ENCODE measurements around the gene RAVER1.

RAVER1 gene

DNA sequence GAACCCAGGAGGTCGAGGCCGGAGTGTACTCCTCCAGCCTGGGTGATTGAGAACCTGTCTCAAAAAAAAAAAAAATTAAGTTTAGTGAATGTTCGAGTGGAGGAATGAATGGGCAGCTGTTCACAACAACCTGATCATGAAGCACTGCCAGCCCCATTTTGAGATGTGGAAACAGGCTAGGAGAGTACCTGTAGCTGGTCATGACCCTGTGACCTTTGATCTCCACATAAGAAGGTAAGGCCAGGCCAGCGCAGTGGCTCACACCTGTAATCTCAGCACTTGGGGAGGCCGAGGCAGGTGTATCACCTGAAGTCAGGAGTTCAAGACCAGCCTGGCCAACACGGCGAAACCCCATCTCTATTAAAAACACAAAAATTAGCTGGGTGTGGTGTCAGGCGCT, 7.6 kb downstream of the RAVER1 start:
- H3K36me3 ChIP-seq (ENCODE audit: insufficient read depth, low read depth, low read length) = peaks cover 94% of the 10 kb centered on the region
- H3K27me3 ChIP-seq (ENCODE audit: insufficient read depth, low read length) = no peaks in the 10 kb centered on the region
- H3K9ac ChIP-seq (ENCODE audit: low read depth, low read length) = no peak overlapping the region
- H3K27ac ChIP-seq (ENCODE audit: low read length) = no peak overlapping the region
- no peaks in the 10 kb centered on the region for H3K4me1 ChIP-seq (ENCODE audit: insufficient read depth, low read length)
- no peaks in the 10 kb centered on the region for H3K9me3 ChIP-seq (ENCODE audit: insufficient read depth, low read depth, low read length)
- H3K4me3 ChIP-seq (ENCODE audit: low read length) = no peak overlapping the region

GRCh38 chr19:10321874-10322835, 11.2 kb downstream of the RAVER1 start:
- Histone ChIP-seq H3K4me3 (ENCODE audit: low read length) (no peak overlapping the region), H3K27me3 (ENCODE audit: insufficient read depth, low read length) (no peaks in the 10 kb centered on the region), H3K27ac (ENCODE audit: low read length) (no peak overlapping the region), H3K4me1 (ENCODE audit: insufficient read depth, low read length) (no peaks in the 10 kb centered on the region), H3K36me3 (ENCODE audit: insufficient read depth, low read depth, low read length) (peaks cover 87% of the 10 kb centered on the region), H3K9ac (ENCODE audit: low read depth, low read length) (no peak overlapping the region), H3K9me3 (ENCODE audit: insufficient read depth, low read depth, low read length) (no peaks in the 10 kb centered on the region)

- peaks cover 80% of the 10 kb centered on the region for H3K36me3 ChIP-seq (ENCODE audit: insufficient read depth, low read depth, low read length)
- no peaks in the 10 kb centered on the region for H3K4me1 ChIP-seq (ENCODE audit: insufficient read depth, low read length)
- H3K27me3 ChIP-seq (ENCODE audit: insufficient read depth, low read length) = no peaks in the 10 kb centered on the region
- H3K4me3 ChIP-seq (ENCODE audit: low read length) = no peak overlapping the region
- H3K9me3 ChIP-seq (ENCODE audit: insufficient read depth, low read depth, low read length) = no peaks in the 10 kb centered on the region
- no peak overlapping the region for H3K9ac ChIP-seq (ENCODE audit: low read depth, low read length)
- H3K27ac ChIP-seq (ENCODE audit: low read length) = no peak overlapping the region
Measured at GRCh38 chr19:10321417-10321797, 11.9 kb downstream of the RAVER1 start.

- Histone ChIP-seq H3K4me1 (ENCODE audit: insufficient read depth, low read length) (no peaks in the 10 kb centered on the region; the same call in 1 of the 2 replicates), H3K27me3 (ENCODE audit: insufficient read depth, low read length) (no peaks in the 10 kb centered on the region), H3K9ac (ENCODE audit: low read depth, low read length) (no peak overlapping the region), H3K36me3 (ENCODE audit: insufficient read depth, low read depth, low read length) (peaks cover 75% of the 10 kb centered on the region), H3K4me3 (ENCODE audit: low read length) (no peak overlapping the region), H3K27ac (ENCODE audit: low read length) (no peak overlapping the region), H3K9me3 (ENCODE audit: insufficient read depth, low read depth, low read length) (no peaks in the 10 kb centered on the region)
Measured at GRCh38 chr19:10320602-10321416, 12.5 kb downstream of the RAVER1 start.

- H3K4me1 ChIP-seq (ENCODE audit: insufficient read depth, low read length) = no peaks in the 10 kb centered on the region; the same call in 1 of the 2 replicates
- no peak overlapping the region for H3K9ac ChIP-seq (ENCODE audit: low read depth, low read length)
- H3K27me3 ChIP-seq (ENCODE audit: insufficient read depth, low read length) = no peaks in the 10 kb centered on the region
- peaks cover 58% of the 10 kb centered on the region for H3K36me3 ChIP-seq (ENCODE audit: insufficient read depth, low read depth, low read length)
- H3K4me3 ChIP-seq (ENCODE audit: low read length) = no peak overlapping the region
- no peak overlapping the region for H3K27ac ChIP-seq (ENCODE audit: low read length)
- H3K9me3 ChIP-seq (ENCODE audit: insufficient read depth, low read depth, low read length) = no peaks in the 10 kb centered on the region
Measured at GRCh38 chr19:10318807-10319682, 14.3 kb downstream of the RAVER1 start.

GRCh38 chr19:10317857-10318462, 15.4 kb downstream of the RAVER1 start:
- no peaks in the 10 kb centered on the region for H3K9me3 ChIP-seq (ENCODE audit: insufficient read depth, low read depth, low read length)
- H3K4me1 ChIP-seq (ENCODE audit: insufficient read depth, low read length) = no peaks in the 10 kb centered on the region; the same call in 1 of the 2 replicates
- no peak overlapping the region for H3K9ac ChIP-seq (ENCODE audit: low read depth, low read length)
- no peak overlapping the region for H3K4me3 ChIP-seq (ENCODE audit: low read length)
- no peaks in the 10 kb centered on the region for H3K27me3 ChIP-seq (ENCODE audit: insufficient read depth, low read length)
- H3K27ac ChIP-seq (ENCODE audit: low read length) = no peak overlapping the region
- peaks cover 49% of the 10 kb centered on the region for H3K36me3 ChIP-seq (ENCODE audit: insufficient read depth, low read depth, low read length)

DNA sequence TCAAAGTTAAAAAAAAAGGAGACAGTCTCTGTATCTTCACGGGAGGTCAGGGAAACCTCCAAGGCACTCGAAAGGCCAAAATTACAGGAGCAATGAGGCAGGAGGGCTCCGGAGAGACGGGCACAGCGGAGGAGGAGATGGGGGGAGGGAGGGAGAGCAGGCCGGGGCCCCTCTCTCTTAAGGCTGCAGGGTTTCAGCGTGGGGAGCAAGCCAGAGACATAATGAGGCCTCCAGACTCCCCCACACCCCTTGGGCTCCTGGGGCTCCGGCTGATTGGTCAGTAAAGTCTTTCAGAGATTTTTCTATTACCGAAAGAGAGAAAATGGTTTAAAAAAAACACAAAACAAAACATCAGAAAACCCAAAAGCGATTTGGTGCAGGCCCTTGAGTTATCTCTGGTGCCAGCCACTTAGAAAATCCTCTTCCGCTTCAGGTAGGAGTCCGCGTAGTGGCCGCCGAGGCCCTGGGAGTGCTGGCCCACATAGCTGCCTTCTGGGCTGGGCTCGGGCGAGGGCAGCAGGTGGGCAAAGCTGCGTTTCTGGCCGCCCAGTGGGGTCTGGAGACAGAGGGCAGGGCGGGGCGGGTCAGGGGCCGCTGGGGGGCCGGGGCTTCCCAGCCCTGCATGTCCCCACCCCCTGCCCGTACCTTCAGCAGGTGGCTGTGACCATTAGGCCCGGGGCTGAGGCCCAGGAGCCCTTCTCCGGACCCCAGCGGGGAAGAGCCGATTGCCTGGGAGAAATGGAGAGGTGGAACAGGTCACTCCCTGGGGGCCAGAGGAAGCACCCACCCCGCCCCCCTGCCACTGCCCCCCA, 16.1 kb downstream of the RAVER1 start:
- no peak overlapping the region for H3K4me3 ChIP-seq (ENCODE audit: low read length)
- H3K9ac ChIP-seq (ENCODE audit: low read depth, low read length) = no peak overlapping the region
- H3K4me1 ChIP-seq (ENCODE audit: insufficient read depth, low read length) = no peaks in the 10 kb centered on the region; the same call in 1 of the 2 replicates
- H3K9me3 ChIP-seq (ENCODE audit: insufficient read depth, low read depth, low read length) = no peaks in the 10 kb centered on the region
- H3K27me3 ChIP-seq (ENCODE audit: insufficient read depth, low read length) = no peaks in the 10 kb centered on the region
- peaks cover 42% of the 10 kb centered on the region for H3K36me3 ChIP-seq (ENCODE audit: insufficient read depth, low read depth, low read length)
- H3K27ac ChIP-seq (ENCODE audit: low read length) = no peak overlapping the region

DNA sequence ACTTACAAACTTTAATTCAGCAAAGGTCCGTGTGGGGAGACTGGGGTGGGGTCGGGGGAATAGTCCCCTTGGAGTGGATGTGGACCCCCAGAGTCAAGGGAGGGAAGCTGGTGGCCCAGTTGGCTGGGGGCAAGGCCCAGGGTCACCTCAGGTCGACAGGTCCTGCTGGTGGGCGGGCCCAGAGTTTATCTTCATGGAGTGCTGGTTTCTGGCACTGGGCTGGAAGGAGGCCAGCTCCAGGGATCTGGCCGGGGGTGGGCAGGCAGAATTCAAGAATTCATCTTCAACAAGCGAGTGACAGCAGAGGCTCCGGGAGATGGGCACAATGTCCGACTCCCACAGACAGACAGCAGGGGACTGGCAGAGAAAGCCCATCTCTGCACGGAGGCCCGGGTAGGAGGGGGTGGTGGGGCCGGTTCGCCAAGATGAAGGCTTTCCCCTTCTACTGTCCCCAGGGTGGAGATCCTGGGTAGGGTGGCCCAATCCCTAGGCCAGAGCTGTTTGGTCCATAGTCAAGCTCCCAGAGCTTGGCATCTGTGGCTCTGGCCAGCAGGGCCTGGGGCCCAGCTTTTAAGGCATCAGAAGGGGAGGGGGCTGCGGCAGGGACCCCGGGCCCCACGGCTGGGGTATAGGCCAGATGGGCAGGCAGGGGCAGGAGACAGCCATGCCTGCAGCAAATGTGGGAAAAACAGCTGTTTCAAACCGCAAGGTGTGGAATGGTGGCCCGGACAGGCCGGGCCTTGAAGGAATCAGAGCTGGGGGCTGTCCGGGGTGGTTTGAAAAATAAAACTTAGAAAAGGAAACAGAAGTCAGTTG, 16.9 kb downstream of the RAVER1 start:
- no peaks in the 10 kb centered on the region for H3K27me3 ChIP-seq (ENCODE audit: insufficient read depth, low read length)
- H3K36me3 ChIP-seq (ENCODE audit: insufficient read depth, low read depth, low read length) = peaks cover 34% of the 10 kb centered on the region
- no peak overlapping the region for H3K27ac ChIP-seq (ENCODE audit: low read length)
- peak overlapping the region; percentile 87; the same call in 1 of the 2 replicates for H3K4me3 ChIP-seq (ENCODE audit: low read length)
- H3K9me3 ChIP-seq (ENCODE audit: insufficient read depth, low read depth, low read length) = no peaks in the 10 kb centered on the region
- H3K9ac ChIP-seq (ENCODE audit: low read depth, low read length) = peak overlapping the region; percentile 78; the same call in 1 of the 2 replicates
- H3K4me1 ChIP-seq (ENCODE audit: insufficient read depth, low read length) = no peaks in the 10 kb centered on the region; the same call in 1 of the 2 replicates

DNA sequence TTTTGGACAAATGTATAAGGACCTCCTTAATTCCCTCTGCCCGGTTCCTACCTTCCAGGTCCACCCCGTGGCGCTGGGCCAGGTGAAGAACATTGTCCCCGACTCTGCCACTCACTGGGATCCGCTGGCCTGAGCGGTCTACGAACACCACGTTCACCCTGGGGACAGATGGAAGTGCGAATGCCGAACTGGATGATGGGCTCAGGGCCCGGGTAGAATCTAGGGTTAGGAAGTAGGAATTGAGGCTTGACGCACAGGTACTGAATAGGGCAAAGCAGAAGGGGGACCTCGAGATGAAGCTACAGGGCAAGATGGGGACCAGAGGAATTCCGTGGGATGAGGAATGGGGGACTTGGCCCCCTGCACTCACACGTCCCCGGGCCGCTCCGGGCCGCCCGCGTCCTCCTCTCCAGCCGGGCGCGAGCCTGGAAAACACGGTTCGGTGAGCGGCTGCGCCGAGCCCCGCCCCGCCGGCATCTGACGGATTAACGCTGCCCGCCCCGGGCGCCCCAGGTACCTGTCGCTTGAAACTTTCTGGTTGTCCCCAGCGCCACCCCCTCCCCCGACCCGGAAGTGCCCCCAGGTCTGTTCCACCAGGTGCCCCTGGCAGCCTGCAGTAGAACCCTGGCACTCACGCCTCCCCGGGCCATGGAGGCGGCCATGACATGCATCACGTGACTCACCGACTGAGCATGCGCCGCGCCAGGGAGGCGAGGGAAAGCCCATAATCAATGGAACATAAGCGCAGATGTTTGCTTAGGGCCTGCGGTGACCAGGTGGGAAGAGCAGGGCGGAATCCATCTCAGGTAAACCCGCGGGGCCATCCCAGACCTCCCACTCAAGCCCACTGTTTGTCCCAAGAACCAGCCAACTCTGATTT, 17.8 kb downstream of the RAVER1 start, which contains the start of gene FDX2:
Gene FDX2, minus strand, starts transcription at position 681 of the 880 bp plus-strand sequence. Its CDS starts 19 bp downstream, at position 662.
- Histone ChIP-seq H3K9ac (ENCODE audit: low read depth, low read length) (peak within 1 kb of the TSS; percentile 78), H3K27me3 (ENCODE audit: insufficient read depth, low read length) (no peaks in the 10 kb centered on the region), H3K36me3 (ENCODE audit: insufficient read depth, low read depth, low read length) (peaks cover 27% of the 10 kb centered on the region), H3K4me1 (ENCODE audit: insufficient read depth, low read length) (no peaks in the 10 kb centered on the region; the same call in 1 of the 2 replicates), H3K9me3 (ENCODE audit: insufficient read depth, low read depth, low read length) (no peaks in the 10 kb centered on the region), H3K4me3 (ENCODE audit: low read length) (peak within 1 kb of the TSS; percentile 87), H3K27ac (ENCODE audit: low read length) (no peak within 1 kb of the TSS)
